SH-SY5Y (cell line): ENCODE measurements around the gene YEATS2.

Experiments
- GATA2 ChIP-seq: IDR thresholded peaks from 2 replicates; pipeline ENCODE4 v1.6.1; 2011; ENCODE audit warnings: mild to moderate bottlenecking, low read depth, low read length
- GATA3 ChIP-seq: IDR thresholded peaks from 2 replicates; pipeline ENCODE4 v1.6.1; 2011; ENCODE audit warnings: low read depth, mild to moderate bottlenecking, low read length, moderate library complexity

DNA sequence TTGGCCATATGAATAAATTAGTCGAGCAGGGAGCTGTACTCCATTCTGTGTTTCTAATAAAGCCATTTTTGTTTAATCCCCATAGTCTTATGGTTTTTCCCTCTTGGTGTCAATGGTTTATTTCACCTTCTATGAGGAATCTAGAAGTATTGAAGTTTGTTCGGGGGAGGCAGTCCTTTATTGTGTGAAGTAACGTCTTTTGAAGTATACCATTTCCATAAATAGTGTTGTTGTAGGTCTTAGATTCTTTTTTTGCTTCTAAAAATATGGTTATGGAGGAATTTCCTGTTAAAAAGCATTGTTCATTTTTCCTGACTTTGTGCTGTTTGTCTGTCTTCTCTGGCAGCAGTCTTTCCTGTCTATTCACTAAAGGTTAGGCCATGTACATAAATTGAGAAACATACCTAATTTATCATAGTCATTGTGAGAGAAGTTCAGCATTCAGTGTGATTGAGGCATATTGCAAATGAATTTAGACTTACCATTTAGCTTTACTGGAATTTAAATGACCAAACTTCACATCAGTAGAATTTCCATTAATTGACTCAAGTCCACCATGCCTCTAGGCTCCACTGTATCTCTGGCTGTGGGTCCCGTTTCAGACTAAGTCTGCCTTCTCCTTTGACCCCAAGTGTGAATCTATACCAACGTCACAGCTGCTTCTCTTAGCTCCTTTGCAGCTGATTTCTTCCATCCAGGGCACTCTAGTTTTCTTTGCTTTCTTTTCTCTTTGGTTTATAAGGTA, 37.3 kb downstream of the YEATS2 start:
- TF ChIP-seq GATA2 = no peak
- no peak for TF ChIP-seq GATA3
